K562 (cell line): ENCODE data around the gene DNAH17. TPM values are rescaled to one million over a fixed set of nuclear protein-coding genes. Genes with fewer than 3 reads are reported as not detected.
A peak's percentile ranks its signal among the peaks of the same experiment; 100 is the strongest.

Experiments
- ATAC-seq: fragments of 200-7000 bp; cut with Tn5 transposase; 3 replicates; pipeline ENCODE4 v1.9.1; 2020; ENCODE audit warnings: moderate library complexity
- BruUV-seq: library from RNA; stranded (reverse); fragments of 400-500 nt; replicated peaks from 2 replicates; lab custom pipeline; 2021; lab: Mats Ljungman, UMichigan
- CTCF ChIA-PET: fragments of 300-600 bp; formaldehyde crosslinking; extraction: SDS; loops from one replicate; lab custom pipeline; 2021; ENCODE audit warnings: low intra/inter-chr PET ratio; lab: Yijun Ruan, JAX
- POLR2A ChIA-PET: fragments of 300-600, 350-650 bp; sonication (Branson Sonifier 250); formaldehyde crosslinking; extraction: SDS; loops from one replicate; lab custom pipeline; 2021; ENCODE audit warnings: antibody characterized with exemption, inconsistent platforms; lab: Yijun Ruan, JAX
- DNase-seq, 4 experiments: peaks; one replicate each; pipeline versions ENCODE4 v3.0.0 to v3.0.0-alpha.2; 2011 to 2018; ENCODE audit warnings: low spot score in 3 of 4, mixed read lengths in 3 of 4; ENCODE audit errors: extremely low read depth in 1 of 4
- FAIRE-seq: peaks from 2 replicates; lab custom pipeline; 2011; peaks lifted over from hg19 to GRCh38; lab: Jason Lieb, UNC
- H2AFZ ChIP-seq: 2 replicates; pipeline ENCODE4 v1.6.0; 2011; ENCODE audit warnings: low read depth, low read length, control low read depth, inconsistent platforms
- H3K27ac ChIP-seq: fragments of 200-600 bp; 3 replicates; pipeline ENCODE4 v1.8.0; 2011; ENCODE audit warnings: low read depth, mild to moderate bottlenecking, control low read depth, inconsistent platforms, low read length, moderate library complexity, mixed read lengths; ENCODE audit errors: extremely low read depth
- H3K27me3 ChIP-seq, 2 experiments: fragments of 300-600 bp in 1 of 2; 2 replicates in 1 of 2; 3 replicates in 1 of 2; pipeline versions ENCODE4 v1.6.0 to v1.8.0; 2011; ENCODE audit warnings: inconsistent platforms in 2 of 2, low read length in 2 of 2, mild to moderate bottlenecking in 1 of 2, mixed read lengths in 1 of 2, moderate library complexity in 1 of 2; ENCODE audit not compliant: control insufficient read depth in 2 of 2, insufficient read depth in 2 of 2
- H3K36me3 ChIP-seq: fragments of 300-600 bp; 3 replicates; pipeline ENCODE4 v1.8.0; 2011; ENCODE audit warnings: mild to moderate bottlenecking, low read length, inconsistent platforms; ENCODE audit not compliant: control insufficient read depth, insufficient read depth
- H3K4me1 ChIP-seq, 2 experiments: fragments of 200-600 bp in 1 of 2; replicated peaks in 1 of 2; 2 replicates in 1 of 2; 3 replicates in 1 of 2; pipeline versions ENCODE4 v1.5.1 to v1.8.0; 2011; ENCODE audit warnings: inconsistent platforms in 2 of 2, low read length in 2 of 2, mild to moderate bottlenecking in 1 of 2, mixed read lengths in 1 of 2, moderate library complexity in 1 of 2; ENCODE audit not compliant: control insufficient read depth in 2 of 2, insufficient read depth in 2 of 2
- H3K4me2 ChIP-seq: 2 replicates; pipeline ENCODE4 v1.6.1; 2011; ENCODE audit warnings: low read length, control low read depth, inconsistent platforms, mixed read lengths; ENCODE audit not compliant: insufficient read depth
- H3K4me3 ChIP-seq: fragments of 200-600 bp; sonication (generic), shearing (Covaris generic); 2 replicates; pipeline ENCODE4 v1.5.1; 2016; ENCODE audit warnings: control low read depth, inconsistent platforms
- H3K79me2 ChIP-seq: fragments of 200-600 bp; 3 replicates; pipeline ENCODE4 v1.8.0; 2011; ENCODE audit warnings: low read length, inconsistent platforms; ENCODE audit not compliant: control insufficient read depth, insufficient read depth
- H3K9ac ChIP-seq, 2 experiments: 2 replicates each; pipeline versions ENCODE4 v1.6.0 to v1.6.1; 2011; ENCODE audit warnings: low read depth in 2 of 2, low read length in 2 of 2, control low read depth in 1 of 2, inconsistent platforms in 1 of 2, mild to moderate bottlenecking in 1 of 2, mixed read lengths in 1 of 2; ENCODE audit not compliant: insufficient read depth in 1 of 2
- H3K9me1 ChIP-seq: one replicate; pipeline ENCODE4 v1.6.0; 2011; ENCODE audit warnings: inconsistent platforms, mild to moderate bottlenecking, low read length, moderate library complexity; ENCODE audit not compliant: control insufficient read depth, insufficient read depth
- H3K9me3 ChIP-seq: replicated peaks from 2 replicates; pipeline ENCODE4 v1.5.1; 2011; ENCODE audit warnings: low read depth, low read length, inconsistent platforms; ENCODE audit not compliant: control insufficient read depth, insufficient read depth
- H4K20me1 ChIP-seq: replicated peaks from 2 replicates; pipeline ENCODE4 v1.6.1; 2011; ENCODE audit warnings: low read length, inconsistent platforms, mixed read lengths; ENCODE audit not compliant: control insufficient read depth, insufficient read depth
- CEBPB ChIP-seq: fragments of 450-650 bp; IDR thresholded peaks from 2 replicates; pipeline ENCODE4 v1.6.1; 2016; ENCODE audit warnings: missing genetic modification characterization, missing compliant biosample characterization
- MGA ChIP-seq: fragments of 450-650 bp; IDR thresholded peaks from 2 replicates; pipeline ENCODE4 v1.6.1; 2016; ENCODE audit warnings: mild to moderate bottlenecking, moderate library complexity
- PRDM10 ChIP-seq: fragments of 450-650 bp; IDR thresholded peaks from 2 replicates; pipeline ENCODE4 v1.6.1; 2018; ENCODE audit not compliant: partially characterized antibody
- YY1 ChIP-seq, 3 experiments: IDR thresholded peaks; 2 replicates each; pipeline ENCODE4 v1.6.1; 2011; ENCODE audit warnings: low read length in 2 of 3, mild to moderate bottlenecking in 2 of 3, moderate library complexity in 2 of 3, borderline replicate concordance in 1 of 3, control low read depth in 1 of 3, low read depth in 1 of 3; ENCODE audit not compliant: insufficient read depth in 3 of 3, insufficient replicate concordance in 2 of 3, control insufficient read depth in 1 of 3, insufficient read length in 1 of 3; ENCODE audit errors: extremely low read depth in 1 of 3
- ZFPM2 ChIP-seq: fragments of 250-450 bp; sonication (Bioruptor Pico); IDR thresholded peaks from 2 replicates; pipeline ENCODE4 v1.5.1; 2022; ENCODE audit warnings: mild to moderate bottlenecking
- WGBS: fragments of 100-300 bp; shearing (Covaris generic); methylation state at CpG from one replicate; pipeline ENCODE4 v1.1.6; 2016; ENCODE audit warnings: low coverage, mixed read lengths; ENCODE audit not compliant: insufficient coverage; ENCODE audit errors: missing lambda C conversion rate; 5-methylcytosine and 5-hydroxymethylcytosine counted together
- in situ Hi-C: fragments of 300-500 bp; cut with MboI; formaldehyde crosslinking; loops from 4 replicates; pipeline ENCODE4 v1.15.0; 2018; ENCODE audit warnings: inconsistent platforms, mixed read lengths
- intact Hi-C: fragments of 100-400 bp; cut with micrococcal nuclease; formaldehyde crosslinking; loops from 2 replicates; pipeline ENCODE4 v1.14.2; 2022
- polyA plus RNA-seq, 8 experiments: library from polyadenylated mRNA; depleted of rRNA in 4 of 8; stranded (reverse) in 5 of 8; unstranded in 3 of 8; fragments of >200 nt; fragmentation: Nextera tagmentation in 2 of 8; fragmentation: Illumina TruSeq in 1 of 8; extraction: Ambion mirVana in 2 of 8; extraction: Trizol in 1 of 8; gene quantifications; 2 replicates each; pipeline versions ENCODE4 v1.2.1 to v1.2.3, GENCODE V29; 2011 to 2014; ENCODE audit warnings: inconsistent platforms in 1 of 8, missing spikeins in 1 of 8
- total RNA-seq, 7 experiments: library from RNA; depleted of rRNA in 6 of 7; stranded (reverse); fragments of >200 nt in 6 of 7; fragmentation: Illumina TruSeq in 2 of 7; extraction: Trizol in 2 of 7; gene quantifications; 2 replicates each; pipeline versions ENCODE4 v1.2.1 to v1.2.3, GENCODE V29; 2011 to 2021; ENCODE audit warnings: low replicate concordance in 1 of 7

The DNAH17 gene
- total and polyA plus RNA-seq, 9 of the 15 experiments (the other 6 are each of a cell fraction or from before 2014, with no cell fraction given), result under 0.01 to 0.06 (median 0.03) TPM; not detected in 5

GRCh38 chr17:78599419-78599818 lies 22.2 kb upstream of the DNAH17 start:
- Histone ChIP-seq H3K9me3 (no peaks in the 10 kb centered on the region), H3K36me3 (no peaks in the 10 kb centered on the region), H3K9ac (no peak overlapping the region), H3K4me3 (no peak overlapping the region), H4K20me1 (peaks cover under 1% of the 10 kb centered on the region; the same call in 1 of the 2 replicates), H3K4me2 (no peak overlapping the region), H2AFZ (no peak overlapping the region), H3K4me1 (no peaks in the 10 kb centered on the region; a peak in 2 of 5 replicates), H3K27ac (no peak overlapping the region), H3K79me2 (no peaks in the 10 kb centered on the region), H3K9me1 (no peaks in the 10 kb centered on the region), H3K27me3 (peaks cover 12 to 36% of the 10 kb centered on the region in 2 experiments; a peak in 3 of 5 replicates)
- DNase-seq, result no peak
- intact Hi-C loops (no loop called here), in situ Hi-C loops (no loop called here)
- FAIRE-seq, result no peak
- ChIA-PET CTCF (no interaction called here), POLR2A (interaction anchor here (0.7 kb wide), 1 partner anchor 77 kb away, joined by 4 read pairs; no protein-coding TSS in a partner anchor)
- no peak; the same call in 2 of the 3 replicates for ATAC-seq
- no TSS peak for BruUV-seq
- 18% methylated on average over 5 of the region's 5 CpGs for WGBS
- TF ChIP-seq CEBPB (tag), result peak; percentile 77
- no peak for TF ChIP-seq ZFPM2 (CRISPR knock-in tag)
- 0 out of 2 replicates have a peak, but pooled peaks have one; percentile 8 for TF ChIP-seq MGA
- TF ChIP-seq YY1 (IDR thresholded peaks at IDR 0.05; ENCODE audit: borderline replicate concordance in 1 of 3, control insufficient read depth in 1 of 3, extremely low read depth in 1 of 3, insufficient read depth in 3 of 3, insufficient read length in 1 of 3, insufficient replicate concordance in 2 of 3, low read depth in 1 of 3, low read length in 2 of 3), result no peak
- TF ChIP-seq PRDM10, result peak; percentile 27
